ENCODE results near the gene RTN3.
"Not testable (repeated sequence)": the region's sequence is repeated elsewhere in the genome, so short reads cannot be mapped to it uniquely, and the experiment has no call there.

RTN3 gene

DNA sequence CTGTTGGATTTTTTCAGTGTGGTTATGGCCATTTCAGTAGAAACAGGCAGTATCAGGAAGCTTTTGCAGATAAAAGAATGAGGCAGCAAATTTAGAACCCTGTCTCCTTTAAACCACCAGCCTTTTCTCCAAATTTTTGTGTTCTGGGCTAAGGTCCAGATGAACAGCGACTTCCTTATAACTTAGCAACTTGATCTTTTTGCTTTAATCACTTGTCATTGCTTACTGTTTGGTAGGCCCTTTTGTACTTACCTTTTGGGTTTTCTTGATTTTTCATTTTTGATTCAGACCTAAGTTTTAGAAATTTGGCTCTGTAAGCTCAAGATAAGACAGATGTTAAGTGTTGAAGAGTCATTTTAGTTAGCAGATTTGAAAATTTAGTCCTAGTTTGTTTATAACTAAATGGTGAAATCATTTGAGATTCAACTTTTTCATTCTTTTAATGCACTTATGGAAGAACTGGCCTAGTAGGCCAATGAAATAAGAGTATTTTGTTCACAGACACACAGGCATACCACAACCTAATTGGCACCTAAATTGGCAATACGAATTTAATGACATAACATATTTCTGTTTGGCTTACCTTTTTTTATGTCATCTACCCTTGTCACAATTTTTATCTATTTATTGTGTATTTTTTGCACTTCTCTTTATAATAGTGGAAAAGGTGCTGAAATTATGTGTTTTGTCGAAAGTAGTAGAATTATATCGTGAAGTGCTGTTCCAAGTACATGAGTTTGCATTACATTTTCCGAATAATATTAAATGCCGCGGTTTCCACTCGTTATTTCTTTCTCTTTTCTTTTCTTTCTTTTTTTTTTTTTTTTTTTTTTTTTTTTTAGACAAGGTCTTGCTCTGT is 2.1 kb downstream of the RTN3 start:
- no peak for DNase-seq (ENCODE audit: low read depth)

DNA sequence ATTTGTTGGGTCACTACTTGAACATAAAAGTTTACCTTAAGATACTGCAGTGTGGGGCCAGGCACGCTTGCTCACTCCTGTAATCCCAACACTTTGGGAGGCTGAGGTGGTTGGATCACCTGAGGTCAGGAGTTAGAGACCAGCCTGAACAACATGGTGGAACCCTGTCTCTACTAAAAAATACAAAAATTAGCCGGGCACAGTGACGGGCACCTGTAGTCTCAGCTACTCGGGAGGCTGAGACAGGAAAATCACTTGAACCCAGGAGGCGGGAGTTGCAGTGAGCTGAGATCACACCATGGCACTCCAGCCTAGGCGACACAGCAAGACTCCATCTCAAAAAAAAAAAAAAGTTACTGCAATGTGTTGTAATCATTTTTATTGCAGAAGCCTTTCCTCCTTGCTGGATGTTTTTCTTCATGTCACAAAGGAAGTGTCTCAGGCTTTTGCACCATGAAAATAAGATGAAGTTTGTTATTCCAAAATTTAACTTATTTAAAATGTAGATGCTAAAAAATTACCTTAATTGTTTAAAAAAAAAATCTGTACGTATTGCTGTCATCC is 3.9 kb downstream of the RTN3 start:
- not testable (repeated sequence) for DNase-seq (ENCODE audit: low read depth)

DNA sequence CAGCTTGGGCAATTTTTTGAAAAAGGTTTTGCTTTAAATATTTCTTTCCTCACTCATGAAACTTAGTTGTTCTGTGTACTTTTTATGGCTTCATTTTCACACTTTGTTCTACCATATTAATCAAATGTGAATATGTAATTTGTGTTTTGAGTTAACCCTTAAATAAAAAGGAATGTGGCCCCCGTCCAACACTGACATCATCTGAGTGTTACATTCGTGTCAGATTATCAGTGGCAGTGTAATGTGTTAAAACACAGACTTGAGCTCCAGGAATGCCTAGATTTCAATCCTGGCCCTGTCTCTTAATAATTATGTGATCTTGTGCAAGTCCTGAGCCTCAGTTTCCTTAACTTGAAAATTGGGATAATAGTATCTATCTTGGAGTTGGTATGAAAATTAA is 5.6 kb downstream of the RTN3 start:
- DNase-seq (ENCODE audit: low read depth) = no peak

DNA sequence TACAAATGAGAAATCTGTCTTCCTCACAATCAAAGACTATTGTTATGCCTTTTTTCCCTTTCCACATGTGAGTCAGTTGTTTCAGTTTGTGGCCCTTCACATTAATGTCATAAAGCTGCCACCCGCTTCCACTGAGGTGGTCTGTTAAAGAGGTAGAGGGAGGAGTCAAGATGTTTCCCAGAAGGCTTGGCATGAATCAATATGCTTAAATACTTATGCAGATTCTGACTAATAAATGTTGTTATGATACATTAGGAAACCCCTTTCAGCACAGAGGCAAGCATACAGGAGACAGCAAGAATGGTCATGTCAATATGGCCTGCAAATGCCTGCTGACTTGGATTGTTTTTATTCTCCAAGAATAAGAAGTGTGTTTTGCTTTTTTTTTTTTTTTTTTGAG is 6.5 kb downstream of the RTN3 start:
- no peak for DNase-seq (ENCODE audit: low read depth)

DNA sequence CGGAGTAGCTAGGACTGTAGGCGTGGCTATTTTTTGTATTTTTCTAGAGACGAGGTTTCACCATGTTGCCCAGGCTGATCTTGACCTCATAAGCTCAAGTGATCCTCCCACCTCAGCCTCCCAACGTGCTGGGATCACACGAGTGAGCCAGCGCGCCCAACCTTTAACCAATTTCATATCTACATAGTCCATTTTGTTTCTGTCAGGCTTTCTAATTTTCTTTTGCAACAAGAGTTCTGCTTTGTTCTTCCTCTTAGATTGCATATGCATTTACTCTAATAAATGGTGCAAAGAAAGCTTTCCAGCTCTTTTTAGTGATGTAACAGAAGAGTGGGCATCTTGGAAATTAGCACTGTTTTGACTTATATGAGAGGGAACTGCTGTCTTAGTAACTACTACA is 13.3 kb downstream of the RTN3 start:
- no peak for DNase-seq (ENCODE audit: low read depth)

DNA sequence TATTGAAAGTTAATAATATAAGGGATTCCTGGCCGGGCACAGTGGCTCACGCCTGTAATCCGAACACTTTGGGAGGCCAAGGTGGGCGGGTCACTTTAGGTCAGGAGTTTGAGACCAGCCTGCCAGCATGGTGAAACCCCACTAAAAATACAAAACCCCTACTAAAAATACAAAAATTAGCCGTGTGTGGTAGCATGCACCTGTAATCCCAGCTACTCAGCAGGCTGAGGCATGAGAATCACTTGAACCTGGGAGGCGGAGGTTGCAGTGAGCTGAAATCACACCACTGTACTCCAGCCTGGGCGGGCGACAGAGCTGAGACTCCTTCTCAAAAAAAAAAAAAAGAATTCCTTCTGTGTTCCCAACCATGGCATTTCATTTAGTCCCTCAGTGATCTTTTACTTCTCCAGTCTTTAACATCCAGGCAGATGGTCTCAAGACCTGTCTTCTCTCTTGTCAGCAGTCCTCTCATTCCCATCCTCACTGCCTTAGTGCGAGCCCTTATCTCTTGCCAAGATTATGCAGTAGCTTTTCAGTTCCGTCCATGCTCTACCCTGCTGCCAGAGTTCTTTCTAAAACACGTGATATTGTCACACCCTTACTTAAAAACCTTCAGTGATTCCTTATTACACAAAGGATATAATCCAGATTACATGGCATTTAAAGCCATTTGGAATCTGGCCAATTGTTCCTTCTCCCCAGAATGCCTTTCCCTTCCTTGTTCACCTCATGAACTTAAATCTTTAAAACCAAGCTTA is 17.9 kb downstream of the RTN3 start:
- DNase-seq (ENCODE audit: low read depth) = no peak

DNA sequence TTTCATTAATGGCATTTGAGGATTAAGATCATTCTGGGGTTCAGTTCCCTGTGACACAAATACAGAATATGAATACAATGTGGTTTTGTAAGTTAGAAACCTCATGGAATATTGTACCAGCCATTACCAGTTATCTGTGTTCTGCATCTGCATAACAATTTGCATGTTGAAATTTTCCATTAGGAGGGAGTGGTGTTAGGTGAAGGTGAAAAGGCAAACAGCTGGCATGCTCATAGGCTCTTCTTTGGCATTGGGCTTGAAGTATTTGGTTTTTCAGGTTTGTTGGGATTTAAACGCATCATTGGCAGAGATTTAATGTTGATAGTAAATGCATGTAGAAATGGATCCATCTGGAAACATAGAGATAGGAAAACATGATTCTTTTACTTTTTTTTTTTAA is 18.6 kb downstream of the RTN3 start:
- no peak for DNase-seq (ENCODE audit: low read depth)

DNA sequence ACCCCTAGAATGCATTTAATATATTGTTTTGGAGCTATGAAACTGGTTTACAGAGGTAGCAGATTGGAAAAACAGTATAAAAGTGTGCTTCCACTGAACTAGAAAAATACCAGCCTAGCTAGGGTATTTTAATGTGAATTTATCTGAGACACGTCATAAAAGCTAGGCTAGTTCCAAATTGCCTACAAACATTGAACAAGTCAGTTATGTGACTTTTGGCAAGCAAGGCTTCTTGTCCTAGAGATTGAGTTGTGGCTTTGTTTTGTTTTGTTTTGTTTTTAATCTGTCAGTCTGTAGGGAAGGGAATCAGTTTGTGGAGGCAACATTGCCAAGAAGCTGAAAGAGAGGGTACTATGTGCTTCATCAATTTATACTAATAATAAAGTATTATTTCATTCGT is 24.2 kb downstream of the RTN3 start:
- DNase-seq (ENCODE audit: low read depth) = no peak

DNA sequence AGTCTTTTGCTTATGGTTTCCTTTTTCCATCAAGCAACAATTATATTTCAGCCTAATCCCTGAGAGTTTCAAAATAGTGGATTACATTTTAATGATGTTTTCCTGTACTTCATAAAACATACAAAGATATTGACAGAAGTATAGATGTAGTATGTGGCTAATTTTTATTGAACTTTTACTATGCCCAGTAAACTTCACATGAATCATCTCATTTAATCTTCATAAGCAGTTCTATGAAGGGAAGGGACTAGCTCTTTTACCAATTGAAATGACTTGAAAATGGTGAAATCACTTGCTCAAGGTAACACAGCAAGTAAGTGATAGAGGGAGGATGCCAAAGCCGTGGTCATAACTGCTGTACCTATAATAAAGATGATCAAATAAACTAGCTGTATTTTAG is 27.5 kb downstream of the RTN3 start:
- DNase-seq (ENCODE audit: low read depth) = no peak

DNA sequence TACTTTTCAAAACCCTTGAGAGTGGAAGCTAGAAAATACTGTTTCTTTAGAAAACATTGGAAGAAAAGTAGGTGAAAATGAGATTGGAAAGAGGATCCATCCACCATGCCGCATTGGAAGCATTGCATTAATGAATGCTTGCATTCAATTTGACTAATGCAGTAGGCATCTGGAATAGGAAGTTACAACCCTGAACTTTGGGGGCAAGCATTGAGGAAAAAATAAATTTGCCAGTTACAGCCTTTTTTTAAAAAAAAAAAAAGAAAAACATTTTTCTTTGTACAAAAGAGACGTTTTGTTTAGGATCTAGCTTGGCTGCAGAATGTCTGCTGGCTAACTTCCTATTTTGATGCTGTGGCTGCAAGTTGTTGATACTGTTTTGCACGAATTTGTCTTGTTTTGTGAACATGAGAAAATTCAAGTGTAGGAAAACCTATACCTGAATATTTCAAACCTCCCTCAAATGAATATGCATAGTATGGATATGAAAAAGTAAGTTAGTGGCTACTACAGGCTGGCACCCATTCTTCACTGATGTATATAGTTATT is 28.1 kb downstream of the RTN3 start:
- DNase-seq (ENCODE audit: low read depth) = no peak

DNA sequence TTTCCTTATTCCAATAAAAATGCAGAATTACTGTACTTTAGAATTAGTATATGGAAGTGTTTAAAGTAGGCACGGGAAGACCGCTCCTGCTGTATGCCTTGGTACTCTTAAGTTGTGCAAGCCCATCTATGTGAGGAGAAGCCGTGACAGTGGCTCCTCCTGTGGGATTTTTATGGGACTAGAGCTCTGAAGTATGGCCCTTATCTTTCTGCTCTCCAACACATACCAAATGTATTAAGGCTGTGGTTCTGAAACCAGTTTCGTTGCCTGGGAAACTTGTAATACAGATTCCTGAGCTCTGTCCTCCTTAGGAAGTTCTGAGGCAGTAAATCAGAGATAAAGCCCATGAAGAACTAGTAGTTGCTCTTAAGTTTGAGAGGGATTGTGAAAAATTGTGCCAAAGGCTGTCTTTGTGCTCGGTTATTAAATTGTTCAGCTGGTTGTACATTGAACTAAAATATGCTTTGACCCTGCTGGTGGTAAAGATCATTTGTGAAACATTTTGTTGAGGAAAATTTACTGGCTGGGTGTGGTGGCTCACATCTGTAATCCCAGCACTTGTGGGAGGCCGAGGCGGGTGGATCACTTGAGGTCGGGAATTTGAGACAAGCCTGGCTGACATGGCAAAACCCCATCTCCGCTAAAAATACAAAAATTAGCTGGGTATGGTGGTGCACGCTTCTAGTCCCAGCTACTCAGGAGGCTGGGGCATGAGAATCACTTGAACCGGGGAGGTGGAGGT is 29.3 kb downstream of the RTN3 start:
- DNase-seq (ENCODE audit: low read depth) = no peak

DNA sequence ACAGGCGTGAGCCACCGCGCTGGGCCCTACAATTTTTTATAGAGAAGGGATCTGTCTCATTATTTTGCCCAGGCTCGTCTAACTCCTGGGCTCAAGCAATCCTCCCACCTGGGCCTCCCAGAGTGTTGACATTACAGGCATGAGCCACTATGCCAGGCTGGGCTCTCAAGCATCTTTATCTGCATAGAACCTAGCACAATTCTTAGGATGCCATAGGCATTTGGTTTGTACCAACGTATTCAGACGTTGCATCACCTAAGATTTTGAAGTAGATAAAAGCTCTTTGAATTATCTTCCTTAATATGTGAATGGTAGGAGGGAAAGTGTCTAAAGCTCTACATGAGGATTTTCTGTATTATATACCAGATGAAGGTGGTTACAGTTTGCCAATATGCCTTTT is 30.5 kb downstream of the RTN3 start:
- no peak for DNase-seq (ENCODE audit: low read depth)

DNA sequence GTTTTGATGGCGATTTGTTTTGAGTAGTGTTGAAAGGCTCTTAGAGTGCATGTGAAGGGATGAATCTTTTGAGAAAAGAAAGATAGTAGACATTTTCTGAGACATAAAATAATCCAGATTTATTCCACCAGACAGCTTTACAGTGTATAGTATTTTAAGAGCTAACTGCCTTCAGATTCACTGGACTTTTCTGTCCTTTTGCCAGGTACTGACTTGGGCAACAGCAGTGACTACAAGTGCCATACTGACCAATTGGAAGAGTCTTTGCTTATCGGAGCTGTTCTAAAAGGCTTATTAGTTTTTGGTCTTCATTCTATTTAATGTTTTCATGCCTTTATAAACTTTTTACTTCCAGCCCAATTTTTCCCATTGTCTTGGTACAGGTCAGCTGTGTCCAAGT is 32.5 kb downstream of the RTN3 start:
- no peak for DNase-seq (ENCODE audit: low read depth)

DNA sequence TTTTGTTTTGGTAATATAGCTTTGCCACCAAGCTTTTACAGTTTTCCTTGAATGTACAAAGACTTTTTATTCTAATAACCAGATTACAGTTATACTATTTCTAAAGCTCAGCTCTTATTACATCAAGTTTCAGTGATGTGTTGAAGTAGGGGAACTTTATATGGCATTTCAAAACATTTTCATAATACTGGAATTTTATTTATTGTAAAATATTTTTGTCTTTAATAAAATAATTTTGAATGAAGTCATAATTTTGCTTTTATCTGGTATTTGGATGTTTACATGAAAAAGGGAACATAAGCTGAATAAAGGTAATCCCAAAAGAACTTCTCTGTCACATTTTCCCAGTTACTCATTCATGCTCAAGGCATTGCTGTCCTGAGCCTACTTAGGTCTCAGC is 34.7 kb downstream of the RTN3 start:
- no peak for DNase-seq (ENCODE audit: low read depth)

DNA sequence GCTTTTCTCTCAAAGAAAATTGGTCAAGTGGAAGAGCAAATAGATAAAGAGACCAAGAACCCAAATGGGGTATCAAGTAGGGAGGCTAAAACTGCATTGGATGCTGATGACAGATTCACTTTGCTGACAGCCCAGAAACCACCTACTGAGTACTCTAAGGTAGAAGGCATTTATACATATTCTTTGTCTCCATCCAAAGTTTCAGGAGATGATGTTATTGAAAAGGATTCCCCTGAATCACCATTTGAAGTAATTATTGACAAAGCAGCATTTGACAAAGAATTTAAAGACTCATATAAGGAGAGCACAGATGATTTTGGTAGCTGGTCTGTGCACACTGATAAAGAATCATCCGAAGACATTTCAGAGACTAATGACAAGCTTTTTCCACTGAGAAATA is 37.7 kb downstream of the RTN3 start:
- DNase-seq (ENCODE audit: low read depth) = no peak

DNA sequence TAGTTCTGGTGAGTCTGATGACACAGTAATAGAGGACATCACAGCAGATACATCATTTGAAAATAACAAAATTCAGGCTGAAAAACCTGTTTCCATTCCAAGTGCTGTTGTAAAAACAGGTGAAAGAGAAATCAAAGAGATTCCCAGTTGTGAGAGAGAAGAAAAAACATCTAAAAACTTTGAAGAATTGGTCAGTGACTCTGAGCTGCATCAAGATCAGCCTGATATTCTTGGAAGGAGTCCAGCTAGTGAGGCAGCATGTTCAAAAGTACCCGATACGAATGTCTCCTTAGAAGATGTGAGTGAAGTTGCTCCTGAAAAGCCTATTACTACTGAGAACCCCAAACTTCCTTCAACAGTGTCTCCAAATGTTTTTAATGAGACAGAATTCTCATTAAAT is 38.7 kb downstream of the RTN3 start:
- no peak for DNase-seq (ENCODE audit: low read depth)

DNA sequence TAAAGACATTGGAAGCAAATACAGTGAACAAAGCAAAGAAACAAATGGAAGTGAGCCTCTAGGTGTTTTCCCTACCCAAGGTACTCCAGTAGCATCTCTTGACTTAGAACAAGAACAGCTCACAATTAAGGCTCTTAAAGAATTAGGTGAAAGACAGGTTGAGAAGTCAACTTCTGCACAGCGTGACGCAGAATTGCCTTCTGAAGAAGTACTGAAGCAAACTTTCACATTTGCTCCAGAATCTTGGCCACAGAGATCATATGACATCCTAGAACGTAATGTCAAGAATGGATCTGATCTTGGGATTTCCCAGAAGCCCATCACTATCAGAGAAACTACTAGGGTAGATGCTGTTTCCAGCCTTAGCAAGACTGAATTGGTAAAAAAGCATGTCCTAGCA is 39.3 kb downstream of the RTN3 start:
- DNase-seq (ENCODE audit: low read depth) = no peak

DNA sequence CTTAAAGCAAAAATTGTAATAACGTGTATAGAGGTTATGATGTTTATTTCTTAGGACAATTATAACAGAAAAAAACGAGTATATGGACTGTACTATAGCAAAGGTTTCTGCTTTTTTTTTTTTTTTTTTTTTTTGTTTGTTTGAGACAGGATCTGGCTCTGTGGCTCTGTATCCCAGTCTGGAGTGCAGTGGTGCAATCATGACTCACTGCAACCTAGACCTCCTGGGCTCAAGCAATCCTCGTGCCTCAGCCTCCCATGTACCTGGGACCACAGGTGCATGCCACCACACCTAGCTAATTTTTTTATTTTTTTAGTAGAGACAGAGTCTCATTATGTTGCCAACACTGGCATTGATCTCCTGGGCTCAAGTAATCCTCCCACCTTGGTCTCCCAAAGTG is 48.0 kb downstream of the RTN3 start:
- no peak for DNase-seq (ENCODE audit: low read depth)

DNA sequence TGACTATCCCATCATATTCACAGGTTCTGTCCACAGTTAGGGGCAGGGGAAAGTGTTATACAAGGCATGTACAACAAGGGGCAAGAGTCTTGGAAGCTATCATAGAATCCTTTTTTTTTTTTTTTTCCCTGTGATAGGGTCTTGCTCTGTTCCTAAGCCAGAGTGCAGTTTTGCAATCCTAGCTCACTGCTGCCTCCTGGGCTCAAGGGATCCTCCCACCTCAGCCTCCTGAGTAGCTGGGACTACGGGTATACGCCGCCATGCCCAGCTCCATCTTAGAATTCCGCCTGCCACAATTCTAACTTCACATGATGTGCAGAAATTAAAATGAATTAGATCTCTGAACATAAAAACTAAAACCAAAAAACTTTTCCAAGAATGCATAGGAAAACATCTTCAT is 55.6 kb downstream of the RTN3 start:
- DNase-seq (ENCODE audit: low read depth) = no peak

DNA sequence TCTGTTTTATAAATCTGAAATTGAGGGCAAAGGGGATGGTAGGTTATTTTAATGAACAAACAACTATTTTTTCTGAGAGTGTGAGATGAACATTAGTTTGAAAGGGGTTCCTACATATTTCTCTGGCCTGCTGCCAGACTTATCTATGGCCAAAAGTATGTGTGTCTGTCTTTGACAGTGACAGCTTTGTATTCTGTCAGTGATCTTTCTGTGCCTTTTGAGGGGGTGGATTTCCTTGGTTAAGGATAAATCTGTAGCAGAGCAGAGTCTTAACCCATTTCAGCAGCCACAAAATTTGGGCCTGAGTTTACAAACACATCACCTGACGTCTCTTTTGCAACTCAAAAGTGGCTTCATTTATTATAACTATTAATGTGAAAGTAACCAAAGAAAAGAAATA is 56.4 kb downstream of the RTN3 start:
- DNase-seq (ENCODE audit: low read depth) = no peak

DNA sequence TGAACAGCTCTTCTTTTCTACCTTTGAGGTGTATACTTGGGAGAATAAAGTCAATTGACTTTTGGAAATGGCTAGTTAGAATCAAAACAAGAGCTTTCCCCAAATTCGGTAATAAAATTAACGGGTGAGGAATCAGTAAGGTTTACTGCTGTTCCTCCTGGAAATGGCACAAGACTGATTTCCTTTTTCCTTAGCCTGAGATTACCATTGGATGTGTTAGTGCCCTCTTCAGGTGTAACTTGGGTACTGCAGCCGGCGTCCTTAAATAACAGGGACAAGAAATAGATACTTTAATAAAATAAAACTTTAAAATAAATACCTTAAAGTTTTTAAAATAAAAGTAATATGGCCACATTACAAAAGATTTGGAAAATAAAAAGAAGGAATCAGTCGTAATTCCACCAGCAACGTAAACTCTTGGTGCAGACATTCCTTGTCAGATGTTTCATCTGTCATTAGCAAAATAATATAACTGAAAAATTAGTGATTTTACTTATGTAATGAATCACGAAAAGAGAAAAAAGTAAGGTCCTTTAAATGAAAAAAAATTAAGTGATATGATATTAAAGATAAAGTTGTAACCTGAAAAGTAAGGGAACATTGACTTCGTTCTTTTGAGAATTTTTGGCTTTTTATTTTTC is 57.5 kb downstream of the RTN3 start:
- DNase-seq (ENCODE audit: low read depth) = peak; percentile 37
